Measurements from ENCODE around the gene C2orf42.
"Not testable (repeated sequence)": the region's sequence is repeated elsewhere in the genome, so short reads cannot be mapped to it uniquely, and the experiment has no call there.

Gene C2orf42

DNA sequence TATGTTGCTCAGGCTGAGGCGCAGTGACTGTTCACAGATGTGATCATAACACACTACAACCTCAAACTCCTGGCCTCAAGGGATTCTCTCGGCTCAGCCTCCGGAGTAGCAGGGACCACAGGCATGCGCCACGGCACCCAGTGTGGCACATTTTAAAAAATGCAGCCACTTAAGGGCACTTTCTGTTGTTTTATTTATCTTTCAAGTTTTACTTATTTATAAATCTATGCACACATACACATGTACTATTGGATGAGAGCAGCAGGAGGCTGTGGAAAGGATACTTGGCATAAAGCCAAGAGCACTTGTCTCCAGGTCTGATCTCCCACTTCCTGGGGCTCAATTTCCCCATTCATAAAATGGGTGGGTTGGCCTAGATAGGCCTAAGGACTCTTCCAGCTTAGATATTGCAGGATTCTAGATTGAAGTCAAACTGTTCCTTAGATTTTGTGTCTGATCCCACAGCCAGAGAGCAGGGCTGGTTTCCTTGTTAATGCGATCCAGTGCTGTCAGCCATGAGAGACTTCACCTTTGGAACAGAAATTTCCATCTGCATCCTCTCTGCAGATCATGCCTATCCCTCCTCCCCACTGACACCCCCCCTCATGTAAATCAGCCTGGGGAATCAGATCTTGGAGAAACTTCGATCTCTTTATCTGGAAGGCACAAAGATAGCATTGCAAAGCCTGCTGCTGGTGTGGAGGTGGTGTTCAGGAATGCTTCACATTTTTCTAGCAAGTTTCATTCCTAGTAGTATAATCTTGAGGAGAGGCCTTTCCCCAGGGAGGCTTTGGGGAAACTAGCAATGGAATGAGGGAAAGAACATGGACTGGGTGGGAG is 78.8 kb downstream of the C2orf42 start:
- no peak overlapping the region for H3K4me3 ChIP-seq (ENCODE audit: low read depth, low read length)
- DNase-seq (ENCODE audit: low read depth): no peak
- TF ChIP-seq, protein P1, sequence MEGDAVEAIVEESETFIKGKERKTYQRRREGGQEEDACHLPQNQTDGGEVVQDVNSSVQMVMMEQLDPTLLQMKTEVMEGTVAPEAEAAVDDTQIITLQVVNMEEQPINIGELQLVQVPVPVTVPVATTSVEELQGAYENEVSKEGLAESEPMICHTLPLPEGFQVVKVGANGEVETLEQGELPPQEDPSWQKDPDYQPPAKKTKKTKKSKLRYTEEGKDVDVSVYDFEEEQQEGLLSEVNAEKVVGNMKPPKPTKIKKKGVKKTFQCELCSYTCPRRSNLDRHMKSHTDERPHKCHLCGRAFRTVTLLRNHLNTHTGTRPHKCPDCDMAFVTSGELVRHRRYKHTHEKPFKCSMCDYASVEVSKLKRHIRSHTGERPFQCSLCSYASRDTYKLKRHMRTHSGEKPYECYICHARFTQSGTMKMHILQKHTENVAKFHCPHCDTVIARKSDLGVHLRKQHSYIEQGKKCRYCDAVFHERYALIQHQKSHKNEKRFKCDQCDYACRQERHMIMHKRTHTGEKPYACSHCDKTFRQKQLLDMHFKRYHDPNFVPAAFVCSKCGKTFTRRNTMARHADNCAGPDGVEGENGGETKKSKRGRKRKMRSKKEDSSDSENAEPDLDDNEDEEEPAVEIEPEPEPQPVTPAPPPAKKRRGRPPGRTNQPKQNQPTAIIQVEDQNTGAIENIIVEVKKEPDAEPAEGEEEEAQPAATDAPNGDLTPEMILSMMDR (IDR thresholded peaks at IDR 0.05; ENCODE audit: insufficient read depth, low read depth, low read length, missing control alignments): no peak

DNA sequence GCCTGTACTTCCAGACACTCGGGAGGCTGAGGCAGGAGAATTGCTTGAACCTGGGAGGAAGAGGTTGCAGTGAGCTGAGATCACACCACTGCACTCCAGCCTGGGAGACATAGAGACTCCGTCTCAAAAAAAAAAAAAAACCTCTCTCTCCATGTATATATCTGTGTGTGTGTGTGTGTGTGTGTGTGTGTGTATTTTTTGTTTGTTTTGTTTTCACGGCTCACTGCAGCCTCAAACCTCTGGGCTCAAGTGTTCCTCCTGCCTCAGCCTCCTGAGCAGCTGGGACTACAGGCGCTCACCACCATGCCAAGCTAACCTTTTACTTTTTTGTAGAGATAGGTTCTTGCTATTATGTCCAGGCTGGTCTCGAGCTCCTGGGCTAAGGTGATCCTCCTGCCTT is 80.4 kb downstream of the C2orf42 start:
- DNase-seq (ENCODE audit: low read depth); H3K4me3 ChIP-seq (ENCODE audit: low read depth, low read length): not testable (repeated sequence)

DNA sequence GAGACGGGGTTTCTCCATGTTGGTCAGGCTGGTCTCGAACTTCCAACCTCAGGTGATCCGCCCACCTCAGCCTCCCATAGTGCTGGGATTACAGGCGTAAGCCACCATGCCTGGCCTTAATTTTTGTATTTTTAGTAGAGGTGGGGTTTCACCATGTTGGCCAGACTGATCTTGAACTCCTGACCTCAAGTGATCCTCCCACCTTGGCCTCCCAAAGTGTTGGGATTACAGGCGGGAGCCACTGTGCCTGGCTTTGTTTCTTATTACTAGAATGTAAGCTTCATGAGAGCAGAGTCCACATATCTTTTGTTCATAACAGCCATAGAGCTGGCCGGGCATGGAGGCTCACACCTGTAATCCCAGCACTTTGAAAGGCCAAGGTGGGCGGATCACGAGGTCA is 84.7 kb downstream of the C2orf42 start:
- not testable (repeated sequence) for DNase-seq (ENCODE audit: low read depth); H3K4me3 ChIP-seq (ENCODE audit: low read depth, low read length)

DNA sequence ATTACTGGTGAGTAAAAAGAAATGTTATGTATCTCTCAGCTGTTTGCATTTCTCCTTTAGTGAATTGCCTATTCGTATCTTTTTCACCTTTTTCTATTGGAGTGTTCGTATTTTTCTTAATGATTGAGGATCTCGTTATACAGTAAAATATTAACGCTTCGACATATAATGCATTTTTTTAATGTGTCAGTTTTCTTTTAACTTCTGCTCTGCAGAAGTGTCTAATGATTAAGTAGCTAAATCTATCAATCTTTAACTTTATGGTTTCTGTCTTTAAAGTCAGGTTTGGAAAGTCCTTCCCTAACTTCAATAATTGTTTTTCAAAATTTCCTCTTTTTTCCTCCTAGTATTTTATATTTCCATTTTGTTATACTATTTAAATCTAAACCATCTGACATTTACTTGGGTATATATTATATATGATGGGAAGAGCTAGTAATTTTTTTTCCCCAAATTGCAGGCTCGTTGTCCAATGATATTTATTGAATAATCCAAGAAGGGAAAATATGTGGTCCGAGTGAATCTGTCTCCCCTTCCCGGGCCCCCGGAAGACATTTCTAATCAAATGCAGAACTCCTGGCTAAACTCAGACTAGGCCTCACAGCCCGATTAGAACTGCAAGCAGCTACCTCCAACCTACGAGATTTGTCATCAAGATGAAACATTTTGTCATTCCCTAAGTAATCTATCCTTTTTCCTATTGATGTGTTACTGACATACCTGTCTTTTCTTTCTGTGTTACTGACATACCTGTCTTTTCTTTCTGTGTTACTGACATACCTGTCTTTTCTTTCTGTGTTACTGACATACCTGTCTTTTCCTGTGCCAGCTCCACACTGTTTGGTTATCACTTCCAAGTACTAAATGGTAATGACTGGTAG is 86.3 kb downstream of the C2orf42 start:
- peak overlapping the region; percentile 75 for H3K4me3 ChIP-seq (ENCODE audit: low read depth, low read length)
- TF ChIP-seq, protein P1 (IDR thresholded peaks at IDR 0.05; ENCODE audit: insufficient read depth, low read depth, low read length, missing control alignments): no peak
- peak; percentile 84 for DNase-seq (ENCODE audit: low read depth)

DNA sequence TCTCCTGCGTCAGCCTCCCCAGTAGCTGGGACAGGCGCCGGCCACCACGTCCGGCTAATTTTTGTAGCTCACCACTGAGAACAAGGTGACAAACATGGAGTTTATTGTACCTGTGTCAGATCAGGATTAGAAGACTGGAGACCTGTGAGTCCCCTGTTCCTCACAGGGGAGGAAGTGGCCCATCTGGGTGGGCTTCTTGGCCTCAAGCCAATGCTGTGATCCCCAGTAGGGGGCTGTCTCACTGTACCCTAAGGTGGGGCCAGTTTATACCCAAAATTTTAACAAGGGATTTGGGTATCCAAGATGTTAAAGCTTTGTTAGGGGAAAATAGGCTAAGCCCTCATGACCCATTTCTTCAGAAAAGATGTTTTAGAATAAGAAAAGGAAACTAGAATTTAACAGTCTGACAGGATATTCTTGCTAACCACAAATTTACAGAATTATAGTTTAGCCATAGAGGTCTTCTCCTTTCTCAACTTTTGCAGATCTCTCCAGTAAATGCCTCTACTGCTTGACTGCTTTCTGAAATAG is 87.2 kb downstream of the C2orf42 start:
- TF ChIP-seq, protein P1 (IDR thresholded peaks at IDR 0.05; ENCODE audit: insufficient read depth, low read depth, low read length, missing control alignments): no peak
- H3K4me3 ChIP-seq (ENCODE audit: low read depth, low read length): peak overlapping the region; percentile 75
- peak; percentile 69 for DNase-seq (ENCODE audit: low read depth)

DNA sequence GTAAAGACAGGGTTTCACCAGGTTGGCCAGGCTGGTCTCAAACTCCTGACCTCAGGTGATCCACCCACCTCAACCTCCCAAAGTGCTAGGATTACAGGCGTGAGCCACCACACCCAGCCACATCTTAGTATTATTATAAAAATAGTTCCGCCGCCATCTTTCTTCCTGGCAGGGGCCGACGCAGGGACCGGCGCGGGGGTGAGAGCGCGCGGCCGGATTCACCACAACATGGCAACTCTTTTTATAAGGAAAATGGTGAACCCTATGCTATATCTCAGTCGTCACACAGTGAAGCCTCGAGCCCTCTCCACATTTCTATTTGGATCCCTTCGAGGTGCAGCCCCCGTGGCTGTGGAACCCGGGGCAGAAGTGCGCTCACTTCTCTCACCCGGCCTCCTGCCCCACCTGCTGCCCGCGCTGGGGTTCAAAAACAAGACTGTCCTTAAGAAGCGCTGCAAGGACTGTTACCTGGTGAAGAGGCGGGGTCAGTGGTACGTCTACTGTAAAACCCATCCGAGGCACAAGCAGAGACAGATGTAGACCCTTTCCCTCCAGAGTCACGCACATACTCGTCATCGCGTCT is 88.4 kb downstream of the C2orf42 start:
- not testable (repeated sequence) for DNase-seq (ENCODE audit: low read depth); H3K4me3 ChIP-seq (ENCODE audit: low read depth, low read length)

DNA sequence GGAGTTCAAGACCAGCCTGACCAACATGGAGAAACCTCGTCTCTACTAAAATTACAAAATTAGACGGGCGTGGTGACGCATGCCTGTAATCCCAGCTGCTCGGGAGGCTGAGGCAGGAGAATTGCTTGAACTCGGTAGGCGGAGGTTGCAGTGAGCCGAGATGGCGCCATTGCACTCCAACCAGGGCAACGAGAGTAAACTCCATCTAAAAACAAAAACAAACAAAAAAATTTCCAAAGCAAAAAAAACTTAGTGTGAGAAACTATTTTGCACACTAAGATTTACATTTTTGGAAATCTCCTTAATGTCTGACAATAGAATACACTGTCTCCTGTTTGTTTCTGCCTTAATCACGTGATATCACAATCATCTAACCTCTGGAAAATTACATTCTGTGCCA is 89.1 kb downstream of the C2orf42 start:
- H3K4me3 ChIP-seq (ENCODE audit: low read depth, low read length); DNase-seq (ENCODE audit: low read depth): not testable (repeated sequence)

DNA sequence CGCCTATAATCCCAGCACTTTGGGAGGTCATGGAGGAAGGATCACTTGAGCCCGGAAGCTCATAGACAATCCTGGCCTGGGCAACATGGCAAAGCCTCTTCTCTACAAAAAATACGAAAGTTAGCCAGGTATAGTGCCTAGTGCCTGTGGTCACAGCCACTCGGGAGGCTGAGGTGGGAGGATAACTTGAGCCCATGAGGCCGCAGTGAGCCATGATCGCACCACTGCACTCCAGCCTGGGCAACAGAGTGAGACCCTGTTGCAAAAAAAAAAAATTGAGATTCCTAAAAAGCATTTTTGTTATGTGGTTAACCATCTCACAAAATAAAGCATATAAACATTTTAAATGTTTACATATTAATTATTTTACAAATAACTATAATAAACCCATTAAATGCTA is 89.6 kb downstream of the C2orf42 start:
- TF ChIP-seq, protein P1 (IDR thresholded peaks at IDR 0.05; ENCODE audit: insufficient read depth, low read depth, low read length, missing control alignments): no peak
- no peak for DNase-seq (ENCODE audit: low read depth)
- H3K4me3 ChIP-seq (ENCODE audit: low read depth, low read length): no peak overlapping the region
